Activated CD4-positive, CD25-positive, alpha-beta regulatory T cell treated with anti-CD3 and anti-CD28 coated beads, Interleukin-2, amount 50 U/mL, for 72 hours (primary cell): ENCODE measurements around the gene MRPL39.

Source experiments
- DNase-seq: peaks from one replicate; pipeline ENCODE4 v3.0.0; 2021

MRPL39 gene

GRCh38 chr21:25566645-25567044, 40.6 kb downstream of the MRPL39 start:
- DNase-seq, result no peak

- no peak for DNase-seq
Observed at GRCh38 chr21:25565272-25566211, 41.7 kb downstream of the MRPL39 start.

GRCh38 chr21:25564349-25564948, 42.8 kb downstream of the MRPL39 start:
- DNase-seq, result no peak

DNA sequence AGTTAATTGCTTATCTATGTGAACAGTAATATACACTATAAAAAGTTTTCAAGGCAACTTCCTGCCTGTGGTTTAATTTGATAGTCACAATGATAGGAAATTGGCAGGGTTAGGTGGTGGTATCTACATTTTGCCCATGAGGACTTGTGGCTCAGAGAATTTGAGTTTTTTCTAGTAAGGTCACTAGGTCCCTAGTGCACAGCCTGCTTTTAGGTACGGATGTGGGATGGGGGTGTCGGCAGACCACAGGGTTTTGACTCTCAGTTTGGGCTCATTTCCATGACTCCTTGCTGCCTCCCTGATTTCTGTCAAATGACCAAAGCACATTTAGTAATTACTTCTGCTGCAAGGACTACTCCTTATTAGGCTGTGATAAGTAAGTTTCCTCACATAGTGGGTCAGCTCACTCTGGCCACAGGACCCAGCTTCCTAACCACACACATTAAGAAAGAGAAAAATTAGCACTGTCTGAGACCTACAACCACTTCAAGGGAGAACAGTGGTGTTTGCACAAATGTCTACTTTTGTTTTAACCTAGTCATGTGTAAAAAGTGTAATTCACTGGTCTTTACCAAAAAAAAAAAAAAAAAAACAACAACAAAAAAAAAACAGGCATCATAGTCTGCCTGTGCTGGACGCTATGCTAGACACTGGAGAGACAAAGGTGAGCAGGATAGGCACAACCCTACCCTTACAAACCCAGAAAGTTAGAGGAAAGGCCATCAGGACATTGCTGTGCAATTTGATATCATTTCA, 43.7 kb downstream of the MRPL39 start:
- DNase-seq, result peak; percentile 52

DNA sequence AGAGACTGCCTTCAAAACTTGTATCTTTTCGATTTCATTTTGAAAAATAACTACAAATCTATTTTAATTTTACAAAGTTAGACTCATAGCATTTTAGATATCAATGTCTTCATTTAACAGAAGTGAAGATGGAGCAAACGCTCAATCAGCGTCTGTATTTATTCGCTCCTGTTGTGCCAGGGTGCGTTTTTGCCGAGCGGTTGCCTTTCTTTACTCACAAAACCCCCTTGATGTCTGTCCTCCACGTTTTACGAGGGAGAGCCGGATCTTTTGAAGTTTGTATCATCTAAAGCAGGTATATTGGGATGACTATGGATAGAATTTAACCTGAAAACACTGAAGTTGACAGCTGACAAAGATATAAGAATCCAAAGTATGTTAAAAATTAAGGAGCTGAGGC, 44.6 kb downstream of the MRPL39 start:
- DNase-seq, result no peak

GRCh38 chr21:25561668-25562641, 45.3 kb downstream of the MRPL39 start:
- DNase-seq, result peak; percentile 80

GRCh38 chr21:25560891-25561290, 46.4 kb downstream of the MRPL39 start:
- DNase-seq, result no peak

DNA sequence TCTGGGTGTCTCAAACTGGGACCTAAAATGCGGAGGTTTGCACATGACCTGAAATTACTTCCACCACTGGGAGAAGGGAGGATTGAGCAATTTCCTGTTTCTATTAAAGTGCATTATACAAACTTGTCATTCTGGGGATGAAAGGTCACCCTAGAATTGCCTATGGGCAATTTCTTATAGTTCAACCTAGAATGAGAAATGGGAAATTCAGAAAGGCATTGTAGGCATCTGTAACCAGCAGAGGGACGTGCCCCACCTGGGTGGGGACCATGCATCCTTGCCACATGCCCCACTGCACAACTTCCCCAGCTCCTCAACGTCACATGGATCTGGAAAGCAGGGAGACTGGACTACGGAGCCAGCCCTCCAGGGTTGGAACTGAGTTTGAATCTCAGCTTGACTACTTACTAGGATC, 47.0 kb downstream of the MRPL39 start:
- DNase-seq, result no peak

DNA sequence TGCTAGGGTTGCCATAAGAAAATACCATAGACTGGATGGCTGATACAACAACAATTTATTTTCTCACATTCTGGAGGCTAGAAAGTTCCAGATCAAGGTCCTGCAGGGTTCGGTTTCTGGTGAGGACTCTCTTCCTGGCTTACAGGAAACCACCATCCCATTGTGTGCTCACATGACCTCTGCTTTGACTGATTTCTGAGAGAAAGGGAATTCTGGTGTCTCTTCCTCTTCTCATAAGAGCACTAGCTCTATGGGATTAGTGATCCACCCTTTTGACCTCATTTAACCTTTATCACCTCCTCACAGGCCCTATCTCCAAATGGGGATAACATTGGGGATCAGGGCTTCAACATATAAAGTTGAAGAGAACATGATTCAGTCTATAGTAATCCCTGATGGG, 47.5 kb downstream of the MRPL39 start:
- DNase-seq, result no peak

- DNase-seq, result no peak
Observed at GRCh38 chr21:25558123-25558522, 49.2 kb downstream of the MRPL39 start.

GRCh38 chr21:25557180-25557579, 50.1 kb downstream of the MRPL39 start:
- DNase-seq, result no peak

- no peak for DNase-seq
Observed at GRCh38 chr21:25556091-25556490, 51.2 kb downstream of the MRPL39 start.

- no peak for DNase-seq
Observed at GRCh38 chr21:25555492-25555891, 51.8 kb downstream of the MRPL39 start.

- no peak for DNase-seq
Observed at GRCh38 chr21:25552856-25553255, 54.4 kb downstream of the MRPL39 start.

DNA sequence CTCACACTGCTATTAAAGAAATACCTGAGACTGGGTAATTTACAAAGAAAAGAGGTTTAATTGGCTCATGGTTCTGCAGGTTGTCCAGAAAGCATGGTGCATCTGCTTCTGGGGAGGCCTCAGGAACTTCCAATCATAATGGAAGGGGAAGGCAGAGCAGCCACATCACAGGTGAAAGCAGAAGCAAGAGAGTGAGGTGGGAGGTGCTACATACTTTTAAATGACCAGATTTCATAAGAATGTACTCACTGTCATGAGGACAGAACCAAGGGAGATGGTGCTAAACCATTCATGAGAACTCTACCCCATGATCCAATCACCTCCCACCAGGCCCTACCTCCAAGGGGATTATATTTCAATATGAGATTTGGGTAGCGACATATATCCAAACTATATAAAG, 55.7 kb downstream of the MRPL39 start:
- no peak for DNase-seq

DNA sequence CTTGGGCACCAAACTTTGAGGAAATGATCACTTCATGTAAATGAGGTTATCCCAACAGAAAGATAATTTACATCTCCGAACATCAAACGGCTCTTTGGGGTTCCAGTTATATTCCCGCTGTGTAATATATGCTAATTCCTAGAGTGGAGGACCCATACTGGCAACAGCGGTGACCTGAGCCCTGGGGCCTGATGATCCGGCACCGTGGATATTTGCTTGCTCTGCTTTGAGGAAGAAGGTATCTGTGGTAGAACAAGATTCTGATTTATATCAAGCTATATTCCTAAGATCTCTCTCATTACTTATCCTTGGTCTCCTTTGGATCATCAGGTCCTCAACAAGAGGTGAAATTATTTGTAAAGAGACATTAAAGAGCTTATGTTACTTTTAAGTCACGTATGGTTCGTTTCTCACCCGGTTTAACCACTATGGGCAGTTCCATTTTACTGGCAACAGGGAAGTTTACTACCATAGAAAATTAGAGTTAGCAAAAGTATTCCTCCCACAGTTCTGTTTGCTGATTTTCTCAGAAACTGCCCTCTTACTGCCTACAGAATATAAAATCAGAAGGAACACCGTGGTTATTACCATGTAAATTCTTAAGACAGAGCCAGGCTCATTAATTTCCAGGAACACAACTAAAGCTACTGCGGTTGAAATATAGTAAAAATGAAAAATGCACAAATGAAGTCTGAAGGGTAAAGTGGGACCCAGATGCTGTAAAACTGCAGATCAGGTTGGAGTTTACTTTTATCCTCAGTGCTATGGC, 56.7 kb downstream of the MRPL39 start:
- DNase-seq, result no peak

DNA sequence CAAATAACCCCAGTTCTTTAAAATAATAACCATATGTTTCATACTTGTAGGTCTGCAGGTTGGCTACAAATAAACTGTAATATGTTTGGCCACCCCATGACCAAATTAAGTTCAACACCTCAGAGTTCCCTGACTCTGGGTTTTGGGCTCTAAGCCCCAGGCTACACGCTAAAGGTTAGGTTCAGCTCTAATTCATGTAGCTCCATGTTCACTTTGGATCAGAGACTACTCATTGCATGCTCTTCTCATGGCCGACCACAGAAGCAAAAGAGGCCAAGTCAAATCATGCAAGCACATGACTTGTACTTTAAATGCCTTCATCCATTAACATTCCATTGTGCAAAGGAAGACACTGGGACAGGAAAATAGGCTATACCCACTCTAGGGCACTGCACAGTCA, 66.2 kb downstream of the MRPL39 start:
- no peak for DNase-seq

- no peak for DNase-seq
Observed at GRCh38 chr21:25539606-25540005, 67.7 kb downstream of the MRPL39 start.

- no peak for DNase-seq
Observed at GRCh38 chr21:25537174-25537573, 70.1 kb downstream of the MRPL39 start.

GRCh38 chr21:25536752-25537151, 70.5 kb downstream of the MRPL39 start:
- no peak for DNase-seq

DNA sequence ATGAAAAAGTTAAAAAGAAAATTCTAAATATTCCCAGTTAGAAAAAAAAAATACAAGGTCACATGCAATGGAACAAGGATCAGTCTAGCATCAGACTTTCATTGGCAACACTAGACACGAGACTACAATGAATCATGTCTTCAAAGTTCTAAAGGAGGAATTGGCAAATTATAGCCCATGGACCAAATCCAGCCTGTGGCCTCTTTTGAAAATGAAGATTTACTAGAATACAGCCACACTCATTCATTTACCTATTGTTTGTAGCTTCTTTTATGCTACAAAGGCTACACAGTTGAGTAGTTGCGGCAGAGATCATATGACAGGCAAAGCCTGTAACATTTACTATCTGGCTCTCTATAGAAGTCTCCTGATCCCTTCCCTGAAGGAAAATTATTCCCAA, 71.4 kb downstream of the MRPL39 start:
- DNase-seq, result no peak
